NCI-H2081 treated with DMSO at 0.1 percent for 48 hours (cell line): ENCODE data around the gene NT5C3A.
"Not testable (repeated sequence)": the region's sequence is repeated elsewhere in the genome, so short reads cannot be mapped to it uniquely, and the experiment has no call there.

Source experiments
- DNase-seq: peaks from one replicate; lab custom pipeline; 2025; lab: John Stamatoyannopoulos, UW

The NT5C3A gene

GRCh38 chr7:32979902-32980301 is 82.7 kb downstream of the NT5C3A start:
- DNase-seq, result not testable (repeated sequence)

- DNase-seq, result not testable (repeated sequence)
These were observed 83.3 kb downstream of the NT5C3A start for GRCh38 chr7:32979246-32979645.

DNA sequence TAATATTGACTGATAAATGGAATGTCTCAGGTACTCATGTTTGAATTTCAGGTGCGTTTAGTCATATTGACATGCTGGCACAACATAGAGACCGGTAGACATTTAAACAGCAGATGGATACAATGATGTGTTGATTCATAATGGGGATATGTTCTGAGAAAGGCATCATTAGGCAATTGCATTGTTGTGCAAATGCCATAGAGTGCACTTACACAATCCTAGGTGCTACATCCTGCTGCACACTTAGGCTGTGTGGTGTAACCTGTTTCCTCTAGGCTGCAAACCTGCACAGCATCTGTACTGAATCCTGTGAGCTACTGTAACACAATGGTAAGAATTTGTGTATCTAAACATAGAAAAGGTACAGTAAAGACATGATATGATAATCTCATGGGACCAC is 85.4 kb downstream of the NT5C3A start:
- not testable (repeated sequence) for DNase-seq

DNA sequence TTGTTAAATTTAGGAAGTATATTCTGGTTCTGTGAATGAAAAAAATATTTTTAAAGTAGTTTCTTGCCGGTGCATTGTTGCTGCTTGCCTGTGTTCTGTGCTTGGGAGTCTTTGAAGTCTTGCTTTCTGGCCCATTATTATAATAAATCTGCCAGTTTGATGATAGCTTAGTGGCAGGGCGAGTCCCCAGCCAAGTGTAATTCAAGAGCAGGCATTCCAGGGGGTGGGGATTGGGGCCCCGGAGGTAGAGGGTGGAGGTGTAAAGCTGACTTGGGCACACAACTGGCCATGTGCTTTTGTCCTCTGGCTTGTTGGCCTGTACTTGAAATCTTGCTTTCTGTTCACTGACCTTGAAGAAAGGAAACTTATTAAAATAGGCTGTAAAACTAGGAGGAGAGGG is 90.6 kb downstream of the NT5C3A start:
- DNase-seq, result not testable (repeated sequence)

DNA sequence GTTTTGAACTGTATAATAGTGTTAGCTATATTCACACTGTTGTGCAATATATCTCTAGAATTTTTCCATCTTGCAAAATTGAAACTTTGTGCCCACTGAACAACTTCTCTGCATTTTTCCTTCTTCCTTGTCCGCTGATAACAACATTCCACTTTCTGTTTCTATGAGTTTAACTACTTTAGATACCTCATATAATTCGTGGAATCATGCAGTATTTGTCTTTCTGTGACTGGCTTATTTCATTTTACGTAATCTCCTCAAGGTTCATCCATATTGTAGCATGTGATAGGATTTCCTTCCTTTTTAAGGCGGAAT is 95.4 kb downstream of the NT5C3A start:
- not testable (repeated sequence) for DNase-seq

DNA sequence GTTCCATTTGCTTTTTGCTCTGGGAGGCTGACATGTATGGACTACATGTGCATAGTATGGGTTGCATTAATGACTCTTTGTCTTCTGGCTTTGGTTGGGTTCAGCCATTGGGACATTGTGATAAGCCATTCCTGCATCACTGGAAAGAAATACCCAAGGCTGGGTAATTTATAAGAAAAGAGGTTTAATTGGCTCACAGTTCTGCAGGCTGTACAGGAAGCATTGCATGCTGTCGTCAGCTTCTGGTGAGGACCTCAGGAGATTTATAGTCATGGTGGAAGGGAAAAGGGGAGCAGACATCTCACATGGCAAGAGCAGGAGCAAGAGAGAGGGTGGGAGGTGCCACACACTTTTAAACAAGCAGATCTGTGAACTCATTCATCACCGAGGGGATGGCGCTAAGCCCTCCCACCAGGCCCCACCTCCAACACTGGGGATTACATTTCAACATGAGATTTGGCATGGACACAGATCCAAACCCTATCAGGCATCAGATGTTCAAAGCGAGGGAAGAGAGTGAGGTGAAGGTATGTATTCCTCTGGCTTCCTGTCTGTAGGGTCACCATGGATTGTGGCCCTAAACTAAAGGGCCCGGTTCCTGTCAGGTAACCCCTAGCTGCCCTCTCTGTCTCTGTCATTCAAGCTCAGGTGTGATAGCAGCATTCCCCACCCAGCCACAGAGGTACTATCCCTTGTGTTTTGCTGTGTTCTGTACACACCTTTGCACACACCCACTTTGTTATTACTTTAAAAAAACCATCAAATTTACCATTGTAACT is 95.9 kb downstream of the NT5C3A start:
- not testable (repeated sequence) for DNase-seq

DNA sequence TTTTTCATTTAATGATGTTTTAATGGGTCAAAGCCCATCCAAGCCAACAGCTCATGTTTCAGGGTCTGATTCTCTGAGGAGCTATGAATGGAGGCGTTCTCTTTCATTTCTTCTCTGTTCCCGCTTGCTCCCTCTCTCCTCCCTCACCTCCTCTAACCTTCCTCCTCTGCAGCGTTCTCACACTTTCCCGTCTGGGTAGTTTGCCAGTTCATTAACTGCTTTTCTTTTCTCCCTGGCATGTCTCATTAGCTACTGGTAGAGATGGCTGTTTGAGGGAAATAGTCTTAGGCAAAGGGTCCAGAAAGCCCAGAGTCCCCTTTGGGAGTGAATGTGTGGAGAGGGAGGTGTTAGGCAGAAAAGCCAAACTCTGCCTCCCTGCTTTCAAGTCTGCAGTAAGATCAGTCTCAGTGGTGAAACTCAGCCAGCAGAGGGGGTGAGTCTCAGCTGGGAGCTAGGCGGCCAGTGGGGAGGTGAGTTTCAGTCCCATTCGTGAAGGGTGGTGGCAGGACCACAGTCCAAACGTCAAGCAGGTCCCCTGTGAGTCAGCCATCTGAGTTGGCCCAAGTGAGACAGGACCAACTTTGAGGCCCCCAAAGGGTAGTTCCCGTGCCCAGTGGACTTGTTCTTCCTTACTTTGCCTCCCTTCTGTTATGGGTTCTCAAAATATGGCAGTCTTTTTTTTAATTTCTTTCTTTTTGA is 98.0 kb downstream of the NT5C3A start:
- DNase-seq, result not testable (repeated sequence)
